ENCODE data around the gene POR. TPM values are rescaled to one million over a fixed set of nuclear protein-coding genes. Genes with fewer than 3 reads are reported as not detected.

Gene POR
- total and polyA plus RNA-seq, 2 of the 8 experiments (the other 6 are each of a cell fraction or from before 2014, with no cell fraction given), result 98.7 to 144 TPM

DNA sequence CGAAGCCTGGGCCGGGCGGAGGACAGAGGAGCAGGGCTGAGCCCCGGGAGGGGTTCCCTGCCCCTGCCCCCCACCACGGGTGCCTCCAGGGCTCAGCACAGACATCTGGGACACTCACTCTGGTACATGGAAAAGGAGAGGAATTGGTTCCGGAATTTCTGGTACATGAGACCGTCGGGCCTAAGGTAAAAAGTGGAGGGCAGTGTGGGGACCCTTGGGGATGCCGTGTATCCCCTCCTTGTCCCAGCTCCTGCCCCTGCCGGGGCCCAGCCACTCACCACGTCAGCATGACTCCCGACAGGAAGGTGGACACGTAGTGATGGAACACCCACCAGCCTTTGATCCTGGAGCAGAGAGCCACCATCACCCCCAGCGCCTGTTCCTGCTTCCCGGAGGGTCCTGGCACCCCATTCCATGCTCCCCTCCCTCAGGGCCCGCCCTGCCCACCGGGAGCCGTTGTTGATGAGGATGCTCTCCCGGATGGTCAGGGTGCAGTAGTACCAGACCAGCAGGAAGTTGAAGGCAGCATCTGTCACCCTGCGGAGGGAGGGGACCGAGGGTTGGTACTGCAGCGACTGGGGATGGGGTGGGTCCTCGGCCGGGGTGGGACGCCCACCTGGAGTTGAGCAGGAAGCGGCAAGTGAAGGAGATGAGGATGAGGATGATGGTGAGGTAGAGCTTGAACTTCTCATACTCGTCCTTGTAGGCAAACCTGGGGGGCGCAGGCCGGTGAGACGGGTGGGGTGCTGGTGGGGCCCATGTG lies 73.0 kb downstream of the POR start:
- TF ChIP-seq POU5F1 (IDR thresholded peaks at IDR 0.05; ENCODE audit: low read depth, low read length) (no peak), POLR2AphosphoS5 (IDR thresholded peaks at IDR 0.05; ENCODE audit: low read depth, low read length) (peak; percentile 4; the same call in 1 of the 2 replicates), NRF1 (IDR thresholded peaks at IDR 0.05; ENCODE audit: low read depth, low read length) (no peak), ZNF274 (IDR thresholded peaks at IDR 0.05; ENCODE audit: borderline replicate concordance, extremely low read depth, low read length) (no peak)
- Histone ChIP-seq H3K36me3 (ENCODE audit: control insufficient read depth in 2 of 4, insufficient read depth in 4 of 4, low read length in 3 of 4) (peaks cover 5 to 38% (median 21%) of the 10 kb centered on the region in 4 experiments; a peak in 7 of 8 replicates), H3K79me1 (ENCODE audit: low read depth, low read length) (0 out of 2 replicates have a peak, but pooled peaks cover 2% of the 10 kb centered on the region), H2BK15ac (ENCODE audit: low read length) (no peak overlapping the region), H3K18ac (ENCODE audit: extremely low read depth, low read length) (no peak overlapping the region; the same call in 1 of the 2 replicates), H3K27me3 (replicated peaks in 1 of 4; ENCODE audit: control insufficient read depth in 3 of 4, extremely low read depth in 1 of 4, insufficient read depth in 3 of 4, low read length in 3 of 4) (no peaks in the 10 kb centered on the region), H3K4ac (replicated peaks; ENCODE audit: insufficient read length, low read depth, low read length) (no peak overlapping the region), H2BK5ac (ENCODE audit: low read depth, low read length) (no peak overlapping the region; the same call in 1 of the 2 replicates), H3K4me1 (replicated peaks in 1 of 4; ENCODE audit: control insufficient read depth in 3 of 4, insufficient read depth in 4 of 4, low read length in 3 of 4) (peaks cover 0 to 18% (median 9%) of the 10 kb centered on the region in 4 experiments; a peak in 5 of 7 replicates), H4K20me1 (replicated peaks in 1 of 2; ENCODE audit: control insufficient read depth in 1 of 2, insufficient read depth in 2 of 2, low read length in 2 of 2) (peaks cover 0 to 2% of the 10 kb centered on the region in 2 experiments), H3K9ac (replicated peaks in 1 of 4; ENCODE audit: extremely low read depth in 1 of 4, low read depth in 3 of 4, low read length in 3 of 4) (no peak overlapping the region), H3K14ac (ENCODE audit: insufficient read length) (no peak overlapping the region), H2BK120ac (replicated peaks; ENCODE audit: low read depth, low read length) (no peak overlapping the region), H4K5ac (ENCODE audit: insufficient read length, low read depth, low read length) (no peak overlapping the region), H4K91ac (replicated peaks; ENCODE audit: insufficient read length, low read length) (no peak overlapping the region), H2BK12ac (ENCODE audit: low read depth, low read length) (no peak overlapping the region), H2AK5ac (ENCODE audit: low read depth, low read length) (no peak overlapping the region), H2AFZ (ENCODE audit: low read length) (no peak overlapping the region), H3K9me3 (ENCODE audit: insufficient read depth in 2 of 2, low read depth in 1 of 2, low read length in 1 of 2) (no peaks in the 10 kb centered on the region), H3K79me2 (ENCODE audit: control insufficient read depth in 1 of 2, insufficient read depth in 2 of 2, low read length in 2 of 2) (no peaks in the 10 kb centered on the region), H4K8ac (ENCODE audit: extremely low read depth, insufficient read depth, low read length) (no peak overlapping the region), H3K4me2 (ENCODE audit: insufficient read depth in 1 of 2, low read depth in 2 of 2, low read length in 2 of 2) (no peak overlapping the region), H3K23ac (ENCODE audit: insufficient read length) (no peak overlapping the region), H3K56ac (replicated peaks; ENCODE audit: insufficient read length, low read depth, low read length) (no peak overlapping the region), H3K23me2 (ENCODE audit: low read depth, low read length) (peaks cover 2% of the 10 kb centered on the region; the same call in 1 of the 2 replicates), H3K4me3 (ENCODE audit: extremely low read depth in 1 of 4, insufficient read depth in 2 of 4, low read depth in 3 of 4, low read length in 4 of 4) (no peak overlapping the region), H2BK20ac (ENCODE audit: low read length) (no peak overlapping the region), H3K27ac (ENCODE audit: low read depth, low read length) (no peak overlapping the region; the same call in 1 of the 2 replicates)
- FAIRE-seq (no peak), DNase-seq (ENCODE audit: low read depth in 1 of 2, low spot score in 2 of 2) (peak in 1 of 2 experiments; percentile 47)
- ChIA-PET CTCF (ENCODE audit: partially characterized antibody) (no interaction called here), POLR2A (ENCODE audit: partially characterized antibody) (interaction anchor here (1.0 kb wide), 1 partner anchor 20 kb away, joined by 3 read pairs; no protein-coding TSS in a partner anchor)
- 95% methylated on average over 19 of the region's 30 CpGs; no CpG with 5 or more reads in 1 of the 2 experiments for WGBS, 2 experiments (ENCODE audit: extremely low coverage in 1 of 2, insufficient coverage in 1 of 2, insufficient read length in 1 of 2, insufficient replicate concordance in 2 of 2, low coverage in 1 of 2, low lambda C conversion rate in 2 of 2, missing lambda C conversion rate in 1 of 2)
